Keratinocyte (primary cell): Measurements from ENCODE around the gene CRIM1. TPM values are rescaled to one million over a fixed set of nuclear protein-coding genes. Genes with fewer than 3 reads are reported as not detected.
"Not testable (repeated sequence)": the region's sequence is repeated elsewhere in the genome, so short reads cannot be mapped to it uniquely, and the experiment has no call there.

Experiments used
- DNase-seq: peaks from one replicate; pipeline ENCODE4 v3.0.0-alpha.2; 2011; ENCODE audit warnings: low read depth, missing footprints, low spot score
- FAIRE-seq: peaks from 2 replicates; lab custom pipeline; 2011; peaks lifted over from hg19 to GRCh38; lab: Jason Lieb, UNC
- H2AFZ ChIP-seq: 2 replicates; pipeline ENCODE4 v1.6.0; 2012; ENCODE audit warnings: low read length, control low read depth, inconsistent platforms; ENCODE audit not compliant: control insufficient read depth
- H3K27ac ChIP-seq: 2 replicates; pipeline ENCODE4 v1.5.1; 2011; ENCODE audit warnings: low read length; ENCODE audit not compliant: control insufficient read depth, insufficient read depth
- H3K27me3 ChIP-seq: 3 replicates; pipeline ENCODE4 v1.6.0; 2011; ENCODE audit warnings: low read length; ENCODE audit not compliant: control insufficient read depth, insufficient read depth; ENCODE audit errors: extremely low read depth
- H3K36me3 ChIP-seq, 2 experiments: 2 replicates in 1 of 2; 3 replicates in 1 of 2; pipeline ENCODE4 v1.5.1; 2011; ENCODE audit warnings: low read length in 2 of 2, mild to moderate bottlenecking in 1 of 2; ENCODE audit not compliant: control insufficient read depth in 2 of 2, insufficient read depth in 2 of 2; ENCODE audit errors: extremely low read depth in 1 of 2
- H3K4me1 ChIP-seq: 3 replicates; pipeline ENCODE4 v1.5.1; 2011; ENCODE audit warnings: low read length; ENCODE audit not compliant: control insufficient read depth, insufficient read depth; ENCODE audit errors: extremely low read depth
- H3K4me2 ChIP-seq: 3 replicates; pipeline ENCODE4 v1.6.0; 2011; ENCODE audit warnings: low read depth, low read length; ENCODE audit not compliant: control insufficient read depth, insufficient read depth; ENCODE audit errors: extremely low read depth
- H3K4me3 ChIP-seq, 3 experiments: fragments of 200-600 bp in 1 of 3; sonication (generic) in 1 of 3; 2 replicates in 2 of 3; 3 replicates in 1 of 3; pipeline ENCODE4 v1.5.1; 2011 to 2016; ENCODE audit warnings: low read length in 3 of 3, mild to moderate bottlenecking in 3 of 3, control low read depth in 2 of 3, inconsistent platforms in 1 of 3, low read depth in 1 of 3, mixed read lengths in 1 of 3, mixed run types in 1 of 3, moderate library complexity in 1 of 3; ENCODE audit not compliant: control insufficient read depth in 2 of 3, insufficient read depth in 2 of 3; ENCODE audit errors: extremely low read depth in 1 of 3
- H3K79me2 ChIP-seq: 2 replicates; pipeline ENCODE4 v1.6.0; 2012; ENCODE audit warnings: low read length; ENCODE audit not compliant: control insufficient read depth, insufficient read depth
- H3K9ac ChIP-seq: 3 replicates; pipeline ENCODE4 v1.6.0; 2011; ENCODE audit warnings: low read length; ENCODE audit not compliant: control insufficient read depth, insufficient read depth; ENCODE audit errors: extremely low read depth
- H3K9me1 ChIP-seq: 3 replicates; pipeline ENCODE4 v1.6.0; 2011; ENCODE audit warnings: low read length; ENCODE audit not compliant: control insufficient read depth, insufficient read depth; ENCODE audit errors: extremely low read depth
- H3K9me3 ChIP-seq: 2 replicates; pipeline ENCODE4 v1.5.1; 2012; ENCODE audit warnings: low read depth, low read length; ENCODE audit not compliant: control insufficient read depth
- H4K20me1 ChIP-seq: 3 replicates; pipeline ENCODE4 v1.6.0; 2011; ENCODE audit warnings: low read length; ENCODE audit not compliant: control insufficient read depth, insufficient read depth; ENCODE audit errors: extremely low read depth
- CTCF ChIP-seq, 3 experiments: IDR thresholded peaks in 1 of 3; conservative IDR thresholded peaks in 1 of 3; optimal IDR thresholded peaks in 1 of 3; 2 replicates in 2 of 3; 3 replicates in 1 of 3; pipeline versions ENCODE3 to v1.5.1; 2011; ENCODE audit warnings: low read length in 3 of 3, mild to moderate bottlenecking in 3 of 3, moderate library complexity in 2 of 3, control low read depth in 1 of 3, inconsistent platforms in 1 of 3; ENCODE audit not compliant: insufficient read depth in 2 of 3; ENCODE audit errors: extremely low read depth in 1 of 3
- EZH2 ChIP-seq: IDR thresholded peaks from one replicate; pipeline ENCODE4 v1.6.1; 2012; ENCODE audit warnings: inconsistent platforms, mild to moderate bottlenecking, low read length, moderate library complexity
- dilution Hi-C: fragments of 300-500 bp; cut with MboI; formaldehyde crosslinking; loops from one replicate; pipeline ENCODE4 v1.7.0; 2020; ENCODE audit warnings: low sequenced_read_pairs; ENCODE audit not compliant: extremely low pct_ligation_motif_present
- polyA minus RNA-seq, 3 experiments: library from RNA; depleted of rRNA, polyadenylated mRNA; stranded (reverse); fragments of >200 nt; gene quantifications; 1 replicate in 1 of 3; 2 replicates in 1 of 3; 3 replicates in 1 of 3; pipeline ENCODE4 v1.2.3, GENCODE V29; 2011
- polyA plus RNA-seq, 5 experiments: library from polyadenylated mRNA; depleted of rRNA in 3 of 5; stranded (reverse) in 3 of 5; stranded (forward) in 1 of 5; unstranded in 1 of 5; fragments of >200 nt; gene quantifications; 1 replicate in 1 of 5; 2 replicates in 3 of 5; 3 replicates in 1 of 5; pipeline versions ENCODE4 v1.2.1 to v1.2.3, GENCODE V29; 2011 to 2012; ENCODE audit warnings: missing spikeins in 2 of 5, low read depth in 1 of 5, low replicate concordance in 1 of 5

Gene CRIM1
- polyA plus RNA-seq (98.3 to 136 TPM (median 116 TPM) in 3 replicates), polyA minus RNA-seq (353 to 631 TPM (median 519 TPM) in 3 replicates)
- polyA plus RNA-seq (2011; ENCODE audit: low read depth), result 32.2 TPM
- 54.2 and 69.7 TPM in 2 replicates for polyA plus RNA-seq (2011; cell fraction: cytosol; rRNA removed)
- 316 and 318 TPM in 2 replicates for polyA plus RNA-seq (2011; cell fraction: nucleus; rRNA removed)
- 51.3 and 110 TPM in 2 replicates for polyA plus RNA-seq (2012; ENCODE audit: low replicate concordance)
- 371 TPM for polyA minus RNA-seq (2011; cell fraction: cytosol; rRNA and poly(A)+ RNA removed)
- polyA minus RNA-seq (2011; cell fraction: nucleus; rRNA and poly(A)+ RNA removed), result 966 and 975 TPM in 2 replicates

- peak within 1 kb of the TSS; percentile 86 for H3K27ac ChIP-seq
- no peaks in the 10 kb centered on the region for H3K27me3 ChIP-seq
- peak within 1 kb of the TSS; percentile 81 for H2AFZ ChIP-seq
- no peaks in the 10 kb centered on the region for H3K36me3 ChIP-seq
- dilution Hi-C loops, result no loop called here
- peak within 1 kb of the TSS; percentile 88 to 94 (median 92) for H3K4me3 ChIP-seq
- peak within 1 kb of the TSS; percentile 65 for H3K4me2 ChIP-seq
- H3K9ac ChIP-seq, result peak within 1 kb of the TSS; percentile 89
- no peaks in the 10 kb centered on the region for H4K20me1 ChIP-seq
- H3K4me1 ChIP-seq, result peaks cover 34% of the 10 kb centered on the region
- TF ChIP-seq EZH2 (no peak), CTCF (optimal IDR thresholded peaks at IDR 0.05 in 1 of 3, IDR thresholded peaks at IDR 0.05 in 1 of 3, conservative IDR thresholded peaks at IDR 0.05 in 1 of 3; ENCODE audit: extremely low read depth in 1 of 3, insufficient read depth in 2 of 3, low read length in 3 of 3) (no peak)
- H3K9me1 ChIP-seq, result no peaks in the 10 kb centered on the region
- peaks cover 60% of the 10 kb centered on the region for H3K79me2 ChIP-seq
- FAIRE-seq (no peak), DNase-seq (no peak)
- H3K9me3 ChIP-seq, result no peaks in the 10 kb centered on the region
These were observed at the start of gene CRIM1 for GRCh38 chr2:36355151-36355889. TSS of gene CRIM1 (plus strand) at chr2:36355778. CDS start at chr2:36356293, 515 bp downstream.

- Histone ChIP-seq H3K9me3 (no peaks in the 10 kb centered on the region), H3K9ac (no peak overlapping the region), H3K27me3 (no peaks in the 10 kb centered on the region), H4K20me1 (no peaks in the 10 kb centered on the region), H3K4me2 (no peak overlapping the region), H3K4me1 (no peaks in the 10 kb centered on the region), H3K36me3 (no peaks in the 10 kb centered on the region), H3K27ac (no peak overlapping the region), H3K9me1 (no peaks in the 10 kb centered on the region), H2AFZ (no peak overlapping the region), H3K79me2 (no peaks in the 10 kb centered on the region), H3K4me3 (no peak overlapping the region)
- DNase-seq (no peak), FAIRE-seq (no peak)
- dilution Hi-C loops, result no loop called here
- TF ChIP-seq CTCF (optimal IDR thresholded peaks at IDR 0.05 in 1 of 3, IDR thresholded peaks at IDR 0.05 in 1 of 3, conservative IDR thresholded peaks at IDR 0.05 in 1 of 3; ENCODE audit: extremely low read depth in 1 of 3, insufficient read depth in 2 of 3, low read length in 3 of 3) (no peak), EZH2 (no peak)
These were observed 48.1 kb upstream of the CRIM1 start for GRCh38 chr2:36307441-36307840.

GRCh38 chr2:36310444-36310843 is 45.1 kb upstream of the CRIM1 start:
- FAIRE-seq, H4K20me1 ChIP-seq, H2AFZ ChIP-seq, H3K9me1 ChIP-seq, H3K4me2 ChIP-seq, H3K27me3 ChIP-seq, H3K4me3 ChIP-seq, dilution Hi-C loops, DNase-seq, H3K79me2 ChIP-seq, H3K27ac ChIP-seq, H3K9me3 ChIP-seq, H3K36me3 ChIP-seq, H3K4me1 ChIP-seq, H3K9ac ChIP-seq: not testable (repeated sequence)
